KMS-11 (cell line): ENCODE results near the gene IWS1.

ENCODE experiments used
- H2AFZ ChIP-seq: fragments of 200-600 bp; sonication (generic); 2 replicates; pipeline ENCODE4 v1.6.1; 2016; ENCODE audit warnings: antibody characterized with exemption, mixed run types, low read depth
- H3K27ac ChIP-seq: fragments of 200-600 bp; sonication (generic); 2 replicates; pipeline ENCODE4 v1.6.1; 2016; ENCODE audit warnings: mild to moderate bottlenecking, mixed run types
- H3K27me3 ChIP-seq: fragments of 200-600 bp; sonication (generic); 2 replicates; pipeline ENCODE4 v1.6.1; 2017; ENCODE audit warnings: mild to moderate bottlenecking, low read depth, mixed run types, moderate library complexity; ENCODE audit not compliant: insufficient read depth
- H3K36me3 ChIP-seq: fragments of 200-600 bp; sonication (generic); 2 replicates; pipeline ENCODE4 v1.6.1; 2017; ENCODE audit warnings: mild to moderate bottlenecking, mixed run types; ENCODE audit not compliant: insufficient read depth
- H3K4me1 ChIP-seq: fragments of 200-600 bp; sonication (generic); 2 replicates; pipeline ENCODE4 v1.6.1; 2016; ENCODE audit warnings: mild to moderate bottlenecking, low read depth, mixed run types; ENCODE audit not compliant: poor library complexity, severe bottlenecking
- H3K4me2 ChIP-seq: fragments of 200-600 bp; sonication (generic); 2 replicates; pipeline ENCODE4 v1.7.0; 2016; ENCODE audit warnings: mild to moderate bottlenecking, mixed run types
- H3K4me3 ChIP-seq: fragments of 200-600 bp; sonication (generic); IDR thresholded peaks from 2 replicates; pipeline ENCODE4 v1.6.1; 2017; ENCODE audit warnings: low read depth, low read length, mixed read lengths; ENCODE audit not compliant: insufficient read depth
- H3K79me2 ChIP-seq: fragments of 200-600 bp; sonication (generic); 2 replicates; pipeline ENCODE4 v1.6.1; 2016; ENCODE audit warnings: low read depth, mixed run types; ENCODE audit not compliant: insufficient read depth
- H3K9ac ChIP-seq: fragments of 200-600 bp; sonication (generic); 2 replicates; pipeline ENCODE4 v1.6.1; 2016; ENCODE audit warnings: mild to moderate bottlenecking, mixed run types
- H4K20me1 ChIP-seq: fragments of 200-600 bp; sonication (generic); 2 replicates; pipeline ENCODE4 v1.6.1; 2016; ENCODE audit warnings: mild to moderate bottlenecking, mixed run types; ENCODE audit not compliant: insufficient read depth
- CTCF ChIP-seq: fragments of 200-600 bp; sonication (generic); conservative IDR thresholded peaks from 2 replicates; pipeline ENCODE4 v1.6.1; 2017; ENCODE audit warnings: low read depth, mild to moderate bottlenecking, antibody characterized with exemption, low read length, moderate library complexity, mixed read lengths

The IWS1 gene

GRCh38 chr2:127437781-127438726, 88.2 kb downstream of the IWS1 start:
- Histone ChIP-seq H3K36me3 (no peaks in the 10 kb centered on the region), H4K20me1 (no peaks in the 10 kb centered on the region), H3K4me2 (no peak overlapping the region), H3K27me3 (no peaks in the 10 kb centered on the region), H3K9ac (no peak overlapping the region), H3K27ac (no peak overlapping the region), H3K4me1 (no peaks in the 10 kb centered on the region), H3K79me2 (no peaks in the 10 kb centered on the region), H3K4me3 (no peak overlapping the region), H2AFZ (no peak overlapping the region)
- no peak for TF ChIP-seq CTCF

DNA sequence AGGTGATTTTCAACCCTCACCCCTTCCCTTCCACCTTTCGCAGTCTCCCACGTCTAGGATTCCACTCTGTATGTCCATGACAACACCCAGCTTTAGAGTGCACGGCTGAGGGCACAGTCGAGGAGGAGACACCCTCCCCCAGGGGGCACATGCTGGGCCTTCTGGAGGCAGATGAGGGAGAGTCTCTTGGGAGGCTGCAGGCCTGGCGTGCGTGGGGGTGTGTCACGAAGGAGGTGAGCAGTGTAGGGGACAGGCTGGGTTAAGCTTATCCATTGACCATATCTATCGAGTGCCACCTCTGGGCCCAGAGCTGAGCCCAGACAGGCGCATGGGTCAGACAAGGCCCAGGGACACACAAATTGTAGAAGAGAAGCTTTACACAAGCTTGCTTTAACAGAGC, 89.2 kb downstream of the IWS1 start:
- H4K20me1 ChIP-seq, result no peaks in the 10 kb centered on the region
- no peaks in the 10 kb centered on the region for H3K79me2 ChIP-seq
- H2AFZ ChIP-seq, result no peak overlapping the region
- H3K27me3 ChIP-seq, result no peaks in the 10 kb centered on the region
- H3K36me3 ChIP-seq, result no peaks in the 10 kb centered on the region
- no peak overlapping the region for H3K4me3 ChIP-seq
- no peak overlapping the region for H3K9ac ChIP-seq
- TF ChIP-seq CTCF, result no peak
- no peak overlapping the region for H3K27ac ChIP-seq
- H3K4me1 ChIP-seq, result no peaks in the 10 kb centered on the region
- no peak overlapping the region for H3K4me2 ChIP-seq

GRCh38 chr2:127434515-127434914, 91.8 kb downstream of the IWS1 start:
- no peak for TF ChIP-seq CTCF

DNA sequence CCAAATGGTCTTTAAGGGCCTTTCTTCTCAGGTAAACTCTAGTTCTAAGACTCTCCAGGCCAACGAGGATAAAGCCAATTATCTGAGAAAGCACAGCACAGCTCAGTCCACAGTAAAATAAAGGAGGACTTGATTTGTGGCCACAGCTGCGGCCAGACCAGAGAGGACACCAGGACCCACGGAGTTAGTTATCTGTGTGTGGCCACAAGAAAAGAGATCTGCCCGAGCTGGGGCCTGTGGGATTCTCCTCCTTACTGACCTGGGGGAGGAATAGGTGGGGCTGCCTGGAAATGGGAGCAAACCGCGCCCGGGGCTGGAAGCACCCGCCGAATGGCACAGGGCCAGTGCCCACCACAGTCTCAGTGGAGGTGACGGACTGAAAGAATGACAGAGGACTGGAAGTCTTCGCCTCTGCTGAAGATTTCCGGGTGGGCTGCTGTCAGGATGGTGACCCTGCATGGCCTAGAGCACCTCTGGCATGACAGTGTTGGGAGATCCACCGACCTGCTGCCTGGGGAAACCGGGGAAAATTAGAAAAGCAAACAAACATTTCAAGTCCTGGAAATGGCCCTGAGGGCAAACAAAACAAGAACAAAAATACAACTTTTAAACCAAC, 94.8 kb downstream of the IWS1 start:
- H3K9ac ChIP-seq, result no peak overlapping the region
- no peak overlapping the region for H3K4me3 ChIP-seq
- no peak overlapping the region for H3K4me2 ChIP-seq
- H3K36me3 ChIP-seq, result no peaks in the 10 kb centered on the region
- H3K79me2 ChIP-seq, result no peaks in the 10 kb centered on the region
- no peak overlapping the region for H2AFZ ChIP-seq
- no peaks in the 10 kb centered on the region for H3K4me1 ChIP-seq
- no peak overlapping the region for H3K27ac ChIP-seq
- no peak for TF ChIP-seq CTCF
- no peaks in the 10 kb centered on the region for H4K20me1 ChIP-seq
- H3K27me3 ChIP-seq, result no peaks in the 10 kb centered on the region

More at GRCh38 chr2:127434515-127434914, 91.8 kb downstream of the IWS1 start:
- no peaks in the 10 kb centered on the region for H3K79me2 ChIP-seq
- H3K4me2 ChIP-seq, result no peak overlapping the region
- no peak overlapping the region for H3K9ac ChIP-seq
- H4K20me1 ChIP-seq, result no peaks in the 10 kb centered on the region
- H3K27ac ChIP-seq, result no peak overlapping the region
- H3K4me3 ChIP-seq, result no peak overlapping the region
- no peaks in the 10 kb centered on the region for H3K36me3 ChIP-seq
- no peaks in the 10 kb centered on the region for H3K4me1 ChIP-seq
- H3K27me3 ChIP-seq, result no peaks in the 10 kb centered on the region
- H2AFZ ChIP-seq, result no peak overlapping the region
